ENCODE results near the gene POU2F1.

Gene POU2F1

GRCh38 chr1:167467752-167468151 lies 247.1 kb downstream of the POU2F1 start:
- DNase-seq (ENCODE audit: low spot score), result no peak

DNA sequence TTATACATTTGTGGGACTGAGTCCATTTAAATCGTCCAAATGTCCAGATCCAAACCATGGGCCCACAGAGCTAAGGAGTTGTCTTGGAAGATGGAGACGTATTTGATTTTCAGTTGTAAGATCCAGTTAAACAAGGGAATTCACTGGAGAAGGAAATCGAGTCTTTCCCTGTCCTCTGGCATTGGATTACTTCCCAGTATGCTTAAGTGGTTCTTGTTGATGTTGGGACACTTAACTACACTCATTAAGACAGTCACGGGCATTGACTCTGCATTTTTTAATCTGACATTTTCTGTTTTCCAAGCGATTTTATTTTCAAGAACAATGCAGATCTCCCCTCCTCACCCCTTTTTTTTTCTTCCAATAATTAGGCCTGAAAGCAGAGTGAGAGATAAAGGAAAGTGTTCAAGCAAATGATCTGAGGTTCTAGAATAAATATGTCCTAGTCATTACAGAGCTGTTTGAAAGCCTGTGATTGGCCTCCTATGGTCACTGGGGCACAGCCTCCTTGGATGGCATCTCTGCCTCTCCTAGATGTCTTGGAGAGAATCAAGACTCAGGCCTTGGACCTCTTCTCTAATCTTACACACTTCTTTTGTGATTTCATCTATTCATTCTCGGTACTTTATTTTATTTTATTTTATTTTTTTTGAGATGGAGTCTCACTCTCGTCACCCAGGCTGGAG lies 248.7 kb downstream of the POU2F1 start:
- no peak for DNase-seq (ENCODE audit: low spot score)

DNA sequence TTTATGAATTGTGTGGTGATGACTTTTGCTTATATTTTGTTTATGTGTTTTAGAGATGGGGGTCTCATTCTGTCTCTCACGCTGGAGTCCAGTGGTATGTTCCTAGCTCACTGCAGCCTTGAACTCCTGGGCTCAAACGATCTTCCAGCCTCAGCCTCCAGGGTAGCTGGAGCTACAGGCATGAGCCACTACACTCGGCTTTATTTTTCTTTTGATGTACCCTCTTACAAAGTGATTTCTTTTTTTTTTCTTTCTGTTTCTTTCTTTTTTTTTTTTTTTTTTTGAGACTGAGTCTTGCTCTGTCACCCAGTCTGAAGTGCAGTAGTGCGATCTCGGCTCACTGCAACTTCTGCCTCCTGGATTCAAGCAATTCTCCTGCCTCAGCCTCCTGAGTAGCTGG lies 250.9 kb downstream of the POU2F1 start:
- DNase-seq (ENCODE audit: low spot score), result no peak

DNA sequence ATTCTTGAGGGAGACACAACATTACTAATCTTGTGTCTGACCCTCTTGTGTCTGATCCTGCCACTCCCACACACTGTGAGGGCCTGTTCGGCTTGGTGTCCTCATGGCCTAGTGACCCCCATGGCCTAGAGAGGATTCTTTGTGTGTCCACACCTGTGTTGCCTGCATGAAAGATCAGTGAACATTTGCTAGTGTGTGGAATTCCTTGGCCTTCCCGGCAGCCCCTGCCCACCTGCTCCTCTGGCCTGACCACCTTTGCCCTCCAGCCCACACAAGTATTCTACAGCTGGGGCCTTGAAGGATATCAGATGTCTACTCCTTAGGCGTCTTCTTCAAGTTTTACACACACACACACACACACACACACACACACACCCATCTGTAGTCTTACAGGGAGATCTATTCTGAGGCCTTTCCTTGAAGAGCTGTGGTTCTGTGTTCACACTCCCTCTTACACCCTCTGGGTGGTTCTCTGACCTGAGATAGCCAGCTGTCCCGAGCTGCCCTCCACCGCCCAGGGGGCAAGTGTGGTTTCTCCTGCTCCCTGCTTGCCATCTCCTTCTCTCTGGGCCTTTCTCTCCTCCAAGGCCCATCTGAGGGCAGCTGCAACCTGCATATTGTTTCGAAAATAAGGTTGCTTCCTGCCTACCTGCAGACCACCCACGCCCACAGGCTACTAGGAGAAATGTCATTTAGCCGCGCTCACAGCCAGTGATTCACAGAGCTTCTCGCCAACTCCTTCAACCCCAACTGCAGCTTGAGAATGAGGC lies 252.3 kb downstream of the POU2F1 start:
- DNase-seq (ENCODE audit: low spot score), result no peak

DNA sequence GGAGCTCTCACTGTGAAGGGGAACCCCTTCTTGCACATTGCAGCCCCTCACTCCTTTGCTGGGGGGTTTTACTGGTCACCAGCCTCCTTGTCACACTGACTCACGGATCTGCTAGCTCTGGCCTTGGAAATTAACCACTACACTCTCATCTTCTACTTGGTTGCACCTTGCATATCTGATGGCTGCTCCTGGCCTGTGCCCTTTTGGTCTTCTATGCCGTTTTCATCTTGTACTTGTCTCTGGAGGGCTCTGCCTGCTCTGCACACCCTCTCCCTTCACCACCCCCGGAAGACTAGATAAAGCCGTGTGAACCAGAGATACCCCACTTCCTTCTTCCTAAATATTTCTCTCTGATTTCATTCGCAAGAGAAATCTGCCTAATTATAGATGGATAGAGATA lies 253.1 kb downstream of the POU2F1 start:
- no peak for DNase-seq (ENCODE audit: low spot score)

GRCh38 chr1:167474191-167474641 lies 253.5 kb downstream of the POU2F1 start:
- DNase-seq (ENCODE audit: low spot score), result no peak

DNA sequence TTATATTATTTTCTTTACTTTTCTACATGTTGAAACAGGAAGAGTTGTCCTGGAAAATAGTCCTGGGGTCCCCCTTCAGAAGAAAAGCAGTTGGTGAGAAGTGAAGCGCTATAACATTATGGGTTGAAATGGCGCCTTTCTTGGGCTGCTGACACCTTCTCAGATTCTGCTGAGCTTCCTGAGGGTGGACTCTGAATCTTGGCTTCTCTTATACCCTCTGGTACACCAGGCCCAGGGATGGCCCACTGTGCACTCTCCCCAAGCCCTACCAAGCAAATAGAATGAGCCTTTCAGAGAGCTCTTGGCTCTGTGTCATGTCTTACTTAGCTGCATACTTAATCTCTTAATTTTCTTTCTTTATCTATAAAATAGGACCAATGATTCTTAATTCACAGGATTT lies 255.4 kb downstream of the POU2F1 start:
- no peak for DNase-seq (ENCODE audit: low spot score)
